Gastrocnemius medialis (tissue), 4 donors: ENCODE data around the gene OR4D2.

Source experiments
- CTCF ChIP-seq, 5 experiments: fragments of 450-650 bp in 3 of 5; fragments of 200-600 bp in 2 of 5; sonication (generic) in 2 of 5; IDR thresholded peaks in 4 of 5; conservative IDR thresholded peaks in 1 of 5; 1 replicate in 4 of 5; 2 replicates in 1 of 5; pipeline ENCODE4 v1.5.1; 2016 to 2019; ENCODE audit warnings: antibody characterized with exemption in 5 of 5, mild to moderate bottlenecking in 3 of 5, moderate library complexity in 3 of 5
- POLR2A ChIP-seq, 2 donors: fragments of 450-650 bp; IDR thresholded peaks; one replicate each; pipeline ENCODE4 v1.6.1; 2017; ENCODE audit warnings: antibody characterized with exemption in 2 of 2, mild to moderate bottlenecking in 2 of 2, moderate library complexity in 2 of 2

- TF ChIP-seq CTCF (IDR thresholded peaks at IDR 0.05 in 4 of 5, conservative IDR thresholded peaks at IDR 0.05 in 1 of 5) (no peak), POLR2A (IDR thresholded peaks at IDR 0.05) (no peak)
These were observed 51.0 kb downstream of the OR4D2 start for GRCh38 chr17:58217766-58218165.
